HepG2 (cell line): ENCODE data around the gene LMOD3. TPM values are rescaled to one million over a fixed set of nuclear protein-coding genes. Genes with fewer than 3 reads are reported as not detected.

Experiments
- GABPB1 ChIP-seq: IDR thresholded peaks from 2 replicates; pipeline ENCODE4 v1.6.1; 2016; ENCODE audit warnings: mild to moderate bottlenecking, missing genetic modification reagents, moderate library complexity, missing compliant biosample characterization
- GMEB2 ChIP-seq: IDR thresholded peaks from 2 replicates; pipeline ENCODE4 v1.6.1; 2016; ENCODE audit warnings: missing biosample characterization, missing genetic modification reagents, low read depth
- HNRNPUL1 ChIP-seq: fragments of 200-400 bp; formaldehyde crosslinking; IDR thresholded peaks from 2 replicates; pipeline ENCODE4 v1.6.1; 2017; ENCODE audit warnings: low read depth, mild to moderate bottlenecking, low read length, moderate library complexity
- IKZF5 ChIP-seq: IDR thresholded peaks from 2 replicates; pipeline ENCODE4 v1.6.1; 2018; ENCODE audit warnings: missing genetic modification reagents, mild to moderate bottlenecking, missing compliant biosample characterization
- PCBP2 ChIP-seq: fragments of 200-400 bp; formaldehyde crosslinking; optimal IDR thresholded peaks from 2 replicates; pipeline ENCODE3; 2018; ENCODE audit warnings: low read length, low read depth; ENCODE audit not compliant: poor library complexity, severe bottlenecking
- POGK ChIP-seq: sonication (generic); formaldehyde crosslinking; conservative IDR thresholded peaks from 2 replicates; pipeline ENCODE4 v1.8.0; 2022; ENCODE audit warnings: mild to moderate bottlenecking, moderate library complexity, missing genetic modification reagents
- SAFB2 ChIP-seq: sonication (generic); formaldehyde crosslinking; IDR thresholded peaks from 2 replicates; pipeline ENCODE4 v1.5.1; 2020; ENCODE audit warnings: missing genetic modification reagents, low read depth, mild to moderate bottlenecking, borderline replicate concordance
- SRY ChIP-seq: sonication (generic); formaldehyde crosslinking; IDR thresholded peaks from 2 replicates; pipeline ENCODE4 v1.8.0; 2022; ENCODE audit warnings: mild to moderate bottlenecking, missing genetic modification reagents
- THAP11 ChIP-seq: IDR thresholded peaks from 2 replicates; pipeline ENCODE4 v1.6.1; 2016; ENCODE audit warnings: missing biosample characterization, missing genetic modification reagents
- YEATS2 ChIP-seq: sonication (generic); formaldehyde crosslinking; IDR thresholded peaks from 2 replicates; pipeline ENCODE4 v1.4.0; 2020; ENCODE audit warnings: missing genetic modification reagents, borderline replicate concordance
- ZNF607 ChIP-seq: sonication (generic); formaldehyde crosslinking; IDR thresholded peaks from 2 replicates; pipeline ENCODE4 v1.5.1; 2020; ENCODE audit warnings: missing genetic modification reagents, mild to moderate bottlenecking, borderline replicate concordance
- ZNF724P ChIP-seq: sonication (generic); formaldehyde crosslinking; IDR thresholded peaks from 2 replicates; pipeline ENCODE4 v1.8.0; 2022; ENCODE audit warnings: missing genetic modification reagents, borderline replicate concordance
- ZZZ3 ChIP-seq: sonication (generic); formaldehyde crosslinking; IDR thresholded peaks from 2 replicates; pipeline ENCODE4 v1.4.0; 2020; ENCODE audit warnings: missing genetic modification reagents, mild to moderate bottlenecking, borderline replicate concordance
- polyA plus RNA-seq, 8 experiments: library from polyadenylated mRNA; depleted of rRNA in 3 of 8; stranded (reverse) in 7 of 8; unstranded in 1 of 8; fragments of >200 nt; fragmentation: Illumina TruSeq in 4 of 8; extraction: Trizol in 4 of 8; gene quantifications; 2 replicates each; pipeline versions ENCODE4 v1.2.1 to v1.2.3, GENCODE V29; 2011 to 2016; ENCODE audit warnings: low read depth in 4 of 8, missing spikeins in 1 of 8, mixed read lengths in 1 of 8; ENCODE audit not compliant: insufficient read depth in 1 of 8
- total RNA-seq, 5 experiments: library from RNA; depleted of rRNA; stranded (reverse); fragments of >200 nt; fragmentation: Illumina TruSeq; extraction: Trizol; gene quantifications; 2 replicates each; pipeline ENCODE4 v1.2.3, GENCODE V29; 2016; ENCODE audit warnings: low read depth in 1 of 5

Gene LMOD3
- total and polyA plus RNA-seq, 2 of the 13 experiments (the other 11 are each of a cell fraction or from before 2014, with no cell fraction given): not detected

- TF ChIP-seq IKZF5: 0 out of 2 replicates have a peak, but pooled peaks have one; percentile 6
- TF ChIP-seq THAP11 (CRISPR knock-in tag): no peak
- TF ChIP-seq HNRNPUL1: no peak
- TF ChIP-seq PCBP2: no peak
- no peak for TF ChIP-seq SAFB2 (CRISPR knock-in tag)
- no peak for TF ChIP-seq ZNF724P (CRISPR knock-in tag)
- 0 out of 2 replicates have a peak, but pooled peaks have one; percentile 30 for TF ChIP-seq SRY (CRISPR knock-in tag)
- no peak for TF ChIP-seq YEATS2 (CRISPR knock-in tag)
- TF ChIP-seq ZNF607: 0 out of 2 replicates have a peak, but pooled peaks have one; percentile 60
- TF ChIP-seq GABPB1 (CRISPR knock-in tag): peak; percentile 7; the same call in 1 of the 2 replicates
- TF ChIP-seq ZZZ3: no peak
- no peak for TF ChIP-seq GMEB2 (CRISPR knock-in tag)
- 0 out of 2 replicates have a peak, but pooled peaks have one; percentile 1 for TF ChIP-seq POGK (CRISPR knock-in tag)
Observed at GRCh38 chr3:69085168-69085832, 37.1 kb downstream of the LMOD3 start (continued).
